Measurements from ENCODE around the gene WBP11.

DNA sequence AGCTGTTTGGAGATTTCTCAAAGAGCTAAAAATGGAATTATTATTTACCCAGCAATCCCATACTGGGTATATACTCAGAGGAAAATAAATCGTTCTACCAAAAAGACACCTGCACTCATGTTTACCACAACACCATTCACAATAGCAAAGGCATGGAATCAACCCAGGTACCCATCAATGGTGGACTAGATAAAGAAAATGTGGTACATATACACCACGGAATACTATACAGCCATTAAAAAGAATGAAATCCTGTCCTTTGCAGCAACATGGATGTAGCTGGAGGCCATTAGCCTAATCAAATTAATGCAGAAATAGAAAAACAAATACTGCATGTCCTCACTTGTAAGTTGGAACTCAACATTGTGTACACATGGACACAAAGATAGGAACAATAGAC, 37.9 kb downstream of the WBP11 start:
- TF ChIP-seq EZH2 (IDR thresholded peaks at IDR 0.05), result no peak
- TF ChIP-seq RAD21 (IDR thresholded peaks at IDR 0.05; ENCODE audit: low read depth), result no peak
- no peak for TF ChIP-seq CEBPB (IDR thresholded peaks at IDR 0.05; ENCODE audit: low read depth)
